Erythroblast (primary cell): ENCODE results near the gene KRT86.
"Not testable (repeated sequence)": the region's sequence is repeated elsewhere in the genome, so short reads cannot be mapped to it uniquely, and the experiment has no call there.

Experiments
- GATA1 ChIP-seq: IDR thresholded peaks from 2 replicates; pipeline ENCODE4 v1.6.1; 2011; ENCODE audit warnings: low read depth, mild to moderate bottlenecking, control low read depth, low read length, moderate library complexity
- POLR2A ChIP-seq: IDR thresholded peaks from 2 replicates; pipeline ENCODE4 v1.6.1; 2011; ENCODE audit warnings: mild to moderate bottlenecking, low read length

DNA sequence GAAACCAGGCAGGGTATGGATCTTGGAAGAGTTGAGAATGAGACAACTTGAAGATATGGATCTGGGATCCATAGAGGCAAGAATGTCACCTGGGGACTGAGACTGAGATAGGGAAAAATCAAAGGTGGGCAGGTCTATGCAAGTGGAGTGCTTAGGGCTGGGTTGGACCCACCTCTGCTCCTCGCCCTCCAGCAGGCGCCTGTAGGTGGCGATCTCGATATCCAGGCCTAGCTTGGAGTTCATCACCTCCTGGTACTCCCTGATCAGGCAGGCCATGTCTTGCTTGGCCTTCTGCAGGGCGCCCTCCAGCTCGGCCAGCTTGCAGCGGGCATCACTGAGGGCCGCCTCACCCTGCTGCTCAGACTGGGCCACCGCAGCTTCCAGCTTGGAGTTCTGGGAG lies 41.3 kb downstream of the KRT86 start:
- not testable (repeated sequence) for TF ChIP-seq POLR2A, GATA1
